GM23338 (cell line): ENCODE results near the gene TIPIN.

ENCODE experiments used
- CREB1 ChIP-seq: fragments of 250-450 bp; sonication (Bioruptor Pico); IDR thresholded peaks from 2 replicates; pipeline ENCODE4 v1.5.0; 2020; ENCODE audit warnings: low read depth, mild to moderate bottlenecking, moderate library complexity
- CTCF ChIP-seq, 2 experiments: fragments of 200-600 bp in 1 of 2; sonication (generic) in 1 of 2; conservative IDR thresholded peaks; 2 replicates each; pipeline versions ENCODE4 v1.5.1 to v1.6.1; 2016 to 2017; ENCODE audit warnings: antibody characterized with exemption in 2 of 2, low read depth in 2 of 2, mild to moderate bottlenecking in 2 of 2, moderate library complexity in 1 of 2
- EZH2 ChIP-seq: fragments of 200-600 bp; sonication (generic); IDR thresholded peaks from one replicate; pipeline ENCODE4 v1.8.0; 2017; ENCODE audit warnings: antibody characterized with exemption, mild to moderate bottlenecking, low read depth; ENCODE audit not compliant: unreplicated experiment
- EZH2phosphoT487 ChIP-seq: fragments of 200-600 bp; sonication (generic); IDR thresholded peaks from one replicate; pipeline ENCODE4 v1.8.1; 2018; ENCODE audit warnings: antibody characterized with exemption; ENCODE audit not compliant: unreplicated experiment
- NANOG ChIP-seq: IDR thresholded peaks from 2 replicates; pipeline ENCODE4 v1.6.1; 2016; ENCODE audit warnings: antibody characterized with exemption, borderline replicate concordance
- POLR2AphosphoS5 ChIP-seq: IDR thresholded peaks from 2 replicates; pipeline ENCODE4 v1.6.1; 2016; ENCODE audit warnings: antibody characterized with exemption, low read depth
- REST ChIP-seq: IDR thresholded peaks from one replicate; pipeline ENCODE4 v1.6.1; 2018; ENCODE audit warnings: antibody characterized with exemption; ENCODE audit not compliant: unreplicated experiment
- ZNF114 ChIP-seq: fragments of 250-450 bp; sonication (Bioruptor Pico); IDR thresholded peaks from 2 replicates; pipeline ENCODE4 v1.5.0; 2020; ENCODE audit warnings: mild to moderate bottlenecking, moderate library complexity
- ZNF331 ChIP-seq: fragments of 250-450 bp; sonication (Bioruptor Pico); IDR thresholded peaks from 2 replicates; pipeline ENCODE4 v1.5.0; 2020; ENCODE audit warnings: low read depth, mild to moderate bottlenecking, moderate library complexity

GRCh38 chr15:66308531-66308930 is 48.0 kb downstream of the TIPIN start:
- TF ChIP-seq CTCF (conservative IDR thresholded peaks at IDR 0.05; ENCODE audit: low read depth in 2 of 2) (no peak), EZH2 (no peak), POLR2AphosphoS5 (no peak), EZH2phosphoT487 (no peak), REST (no peak), ZNF114 (CRISPR knock-in tag) (no peak), ZNF331 (CRISPR knock-in tag) (no peak), CREB1 (CRISPR knock-in tag) (no peak), NANOG (no peak)
